Rectal smooth muscle tissue (tissue), 1 donor: ENCODE measurements around the gene OFD1.

Experiments used
- H3K27ac ChIP-seq: one replicate; pipeline ENCODE4 v1.7.0; 2013; ENCODE audit warnings: low read depth, low read length, inconsistent platforms
- H3K27me3 ChIP-seq: one replicate; pipeline ENCODE4 v1.7.0; 2013; ENCODE audit warnings: low read length; ENCODE audit not compliant: control insufficient read depth, insufficient read depth
- H3K36me3 ChIP-seq: one replicate; pipeline ENCODE4 v1.7.0; 2013; ENCODE audit warnings: low read length; ENCODE audit not compliant: control insufficient read depth, insufficient read depth
- H3K4me1 ChIP-seq: one replicate; pipeline ENCODE4 v1.7.0; 2013; ENCODE audit warnings: low read length; ENCODE audit not compliant: control insufficient read depth, insufficient read depth
- H3K4me3 ChIP-seq: one replicate; pipeline ENCODE4 v1.7.0; 2013; ENCODE audit warnings: low read length
- H3K9ac ChIP-seq: one replicate; pipeline ENCODE4 v1.7.0; 2013; ENCODE audit warnings: low read length

The OFD1 gene

DNA sequence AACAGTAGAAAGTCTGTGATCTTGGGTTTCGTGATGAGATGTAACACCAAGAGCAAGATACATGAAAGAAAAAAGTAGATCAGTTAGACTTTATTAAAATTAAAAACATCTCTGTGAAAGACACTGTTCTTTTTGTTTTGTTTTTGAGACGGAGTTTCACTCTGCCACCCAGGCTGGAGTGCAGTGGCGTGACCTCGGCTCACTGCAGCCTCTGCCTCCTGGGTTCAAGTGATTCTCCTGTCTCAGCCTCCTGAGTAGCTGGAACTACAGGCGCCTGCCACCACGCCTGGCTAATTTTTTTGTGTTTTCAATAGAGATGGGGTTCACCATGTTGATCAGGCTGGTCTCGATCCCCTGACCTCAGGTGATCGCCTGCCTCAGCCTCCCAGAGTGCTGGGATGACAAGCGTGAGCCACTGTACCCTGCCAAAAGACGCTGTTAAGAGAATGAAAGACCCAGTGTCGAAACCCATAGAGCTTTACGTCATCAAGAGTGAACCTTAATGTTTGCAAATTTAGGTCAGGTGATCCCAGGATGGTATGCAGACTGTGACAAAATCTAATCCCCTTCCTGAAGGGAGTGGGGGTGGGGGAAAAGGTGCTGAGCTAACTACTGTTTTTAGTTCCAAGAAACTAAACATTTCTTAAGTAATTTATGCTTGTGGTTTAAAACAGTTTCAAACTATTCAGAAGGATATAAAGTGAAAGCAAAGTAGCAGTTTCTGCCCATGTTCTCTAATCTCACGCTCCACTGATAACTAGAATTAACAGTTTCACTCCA is 8.0 kb downstream of the OFD1 start:
- Histone ChIP-seq H3K4me3 (no peak overlapping the region), H3K9ac (no peak overlapping the region), H3K27ac (no peak overlapping the region), H3K4me1 (no peaks in the 10 kb centered on the region), H3K27me3 (no peaks in the 10 kb centered on the region), H3K36me3 (peaks cover 8% of the 10 kb centered on the region)

- H3K27me3 ChIP-seq, result no peaks in the 10 kb centered on the region
Measured at GRCh38 chrX:13747836-13748235, 13.3 kb downstream of the OFD1 start.

DNA sequence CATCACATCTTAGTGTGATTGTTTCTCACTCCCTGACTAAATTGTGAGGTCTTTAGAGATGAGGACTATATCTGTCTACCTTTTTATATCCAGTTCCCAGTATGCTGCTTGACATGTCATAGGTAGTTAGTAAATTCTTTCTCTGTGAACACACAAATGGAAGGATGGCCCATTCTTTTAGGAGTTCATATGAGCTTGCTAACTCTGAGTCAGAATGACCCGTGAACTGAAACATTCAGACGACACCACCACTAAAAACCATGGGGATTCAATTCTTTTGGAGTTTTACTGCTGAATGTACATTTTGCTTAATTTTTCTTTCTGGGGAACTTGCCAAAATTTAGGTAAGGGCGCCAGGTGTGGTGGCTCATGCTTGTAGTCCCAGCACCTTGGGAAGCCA is 13.9 kb downstream of the OFD1 start:
- Histone ChIP-seq H3K27ac (no peak overlapping the region), H3K9ac (no peak overlapping the region), H3K27me3 (no peaks in the 10 kb centered on the region), H3K36me3 (peaks cover 7% of the 10 kb centered on the region), H3K4me3 (no peak overlapping the region), H3K4me1 (no peaks in the 10 kb centered on the region)

More at GRCh38 chrX:13747836-13748235, 13.3 kb downstream of the OFD1 start:
- Histone ChIP-seq H3K27ac (no peak overlapping the region), H3K4me1 (no peaks in the 10 kb centered on the region), H3K9ac (no peak overlapping the region), H3K36me3 (peaks cover 7% of the 10 kb centered on the region), H3K4me3 (no peak overlapping the region)

DNA sequence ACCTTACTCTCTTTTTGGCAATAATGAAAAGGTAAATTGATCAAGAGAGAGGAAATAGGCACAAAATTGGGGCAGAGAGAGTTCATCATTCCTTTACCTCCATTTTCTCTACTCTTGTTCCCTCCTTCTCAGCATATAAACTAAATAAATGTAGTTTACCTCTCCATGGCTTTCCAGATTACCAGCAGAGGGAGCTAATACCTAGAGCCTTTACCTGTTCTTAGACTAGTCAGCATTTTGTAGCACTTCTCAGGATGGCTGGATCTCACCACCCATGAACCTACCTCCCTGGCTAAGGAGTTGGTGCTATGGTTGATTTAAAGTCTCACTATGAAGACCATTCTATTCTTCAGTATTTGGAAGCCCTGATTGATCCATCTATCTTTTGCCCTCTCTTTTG is 15.7 kb downstream of the OFD1 start:
- no peaks in the 10 kb centered on the region for H3K27me3 ChIP-seq
- H3K4me1 ChIP-seq, result no peaks in the 10 kb centered on the region
- no peak overlapping the region for H3K27ac ChIP-seq
- no peak overlapping the region for H3K4me3 ChIP-seq
- no peak overlapping the region for H3K9ac ChIP-seq
- H3K36me3 ChIP-seq, result peaks cover 3% of the 10 kb centered on the region

DNA sequence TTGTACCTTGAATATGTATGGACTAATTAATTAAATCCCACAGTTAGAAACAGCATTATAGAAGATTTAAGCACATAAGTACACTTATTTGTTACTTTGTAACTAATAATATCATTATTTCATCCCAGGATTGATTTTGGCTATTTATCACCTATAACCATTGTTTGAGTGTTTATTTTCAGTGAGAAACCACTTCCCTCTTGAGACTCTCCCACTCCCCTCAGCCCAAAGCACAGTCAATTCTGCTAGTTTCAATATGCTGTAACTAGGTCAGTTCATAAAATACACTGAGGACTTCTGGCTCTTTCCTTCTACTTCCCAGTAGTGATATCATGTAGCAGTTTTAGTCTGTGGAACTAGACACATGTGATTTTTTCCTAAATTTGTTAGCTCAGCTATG is 16.3 kb downstream of the OFD1 start:
- Histone ChIP-seq H3K27ac (no peak overlapping the region), H3K36me3 (peaks cover 5% of the 10 kb centered on the region), H3K4me1 (no peaks in the 10 kb centered on the region), H3K4me3 (no peak overlapping the region), H3K27me3 (no peaks in the 10 kb centered on the region), H3K9ac (no peak overlapping the region)

DNA sequence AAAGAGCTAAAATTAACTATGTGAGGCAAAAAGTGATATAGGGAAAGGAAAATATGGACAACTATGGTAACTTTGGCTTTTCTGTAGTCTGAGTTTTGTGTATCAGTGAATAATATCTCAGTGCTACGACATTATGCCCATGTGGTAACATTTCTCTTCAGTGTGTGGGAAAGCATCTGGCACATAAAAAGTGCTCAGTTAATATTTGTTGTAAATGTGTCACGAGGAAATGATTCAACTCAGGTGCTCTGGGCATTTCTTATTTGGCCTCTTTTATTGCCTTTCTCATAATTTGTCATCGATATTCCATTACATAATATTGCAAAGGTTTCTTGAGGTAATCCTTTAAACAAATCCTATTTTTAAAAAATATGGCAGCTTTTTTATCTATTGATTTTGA is 17.6 kb downstream of the OFD1 start:
- Histone ChIP-seq H3K4me3 (no peak overlapping the region), H3K27me3 (no peaks in the 10 kb centered on the region), H3K27ac (no peak overlapping the region), H3K36me3 (peaks cover 6% of the 10 kb centered on the region), H3K9ac (no peak overlapping the region), H3K4me1 (no peaks in the 10 kb centered on the region)

DNA sequence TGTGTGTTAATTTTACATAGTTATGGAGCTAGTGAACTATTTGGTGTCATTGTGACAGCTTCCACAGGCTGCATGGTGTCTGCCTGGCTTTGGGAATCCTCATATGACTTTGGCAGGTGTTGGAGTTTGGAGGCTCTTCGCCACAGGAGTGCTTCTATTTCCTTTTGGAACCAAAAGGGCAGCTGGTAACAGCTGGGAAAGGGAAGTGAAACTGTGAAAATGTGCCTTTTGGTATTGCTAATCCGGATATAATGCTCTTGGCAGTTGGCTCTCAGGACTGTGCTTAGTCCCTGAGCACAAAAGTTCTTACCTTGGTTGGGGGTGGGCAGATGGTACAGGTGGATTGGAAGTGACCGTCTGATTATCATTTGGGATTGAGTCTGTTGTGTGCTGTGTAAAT is 18.1 kb downstream of the OFD1 start:
- H3K36me3 ChIP-seq, result peaks cover 7% of the 10 kb centered on the region
- H3K4me3 ChIP-seq, result no peak overlapping the region
- no peaks in the 10 kb centered on the region for H3K4me1 ChIP-seq
- no peak overlapping the region for H3K27ac ChIP-seq
- no peak overlapping the region for H3K9ac ChIP-seq
- no peaks in the 10 kb centered on the region for H3K27me3 ChIP-seq

DNA sequence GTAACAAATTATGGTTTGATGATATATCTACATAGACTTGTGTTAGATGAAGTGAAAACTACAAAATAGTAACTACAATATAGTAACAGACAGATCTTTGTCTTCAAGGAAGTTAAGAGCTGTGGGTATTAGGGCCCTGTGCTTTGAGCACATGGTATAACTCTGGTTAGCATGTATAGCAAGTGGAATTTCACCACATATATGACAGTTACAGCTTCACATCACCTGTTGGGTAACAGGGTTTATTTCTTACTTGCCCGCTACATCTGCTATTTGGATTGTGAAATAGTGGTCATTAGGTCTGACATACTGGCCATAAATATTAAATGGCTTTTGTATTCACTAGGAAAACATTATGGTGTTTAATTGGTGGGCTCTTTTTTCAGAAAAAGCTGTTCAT is 20.2 kb downstream of the OFD1 start:
- Histone ChIP-seq H3K9ac (no peak overlapping the region), H3K4me1 (no peaks in the 10 kb centered on the region), H3K27ac (no peak overlapping the region), H3K4me3 (no peak overlapping the region), H3K27me3 (no peaks in the 10 kb centered on the region), H3K36me3 (peaks cover 7% of the 10 kb centered on the region)

GRCh38 chrX:13755254-13755653 is 20.7 kb downstream of the OFD1 start:
- peaks cover 7% of the 10 kb centered on the region for H3K36me3 ChIP-seq
- no peak overlapping the region for H3K9ac ChIP-seq
- no peaks in the 10 kb centered on the region for H3K4me1 ChIP-seq
- H3K27me3 ChIP-seq, result no peaks in the 10 kb centered on the region
- no peak overlapping the region for H3K4me3 ChIP-seq
- H3K27ac ChIP-seq, result no peak overlapping the region

GRCh38 chrX:13756381-13756780 is 21.8 kb downstream of the OFD1 start:
- Histone ChIP-seq H3K4me1 (no peaks in the 10 kb centered on the region), H3K27ac (no peak overlapping the region), H3K36me3 (peaks cover 12% of the 10 kb centered on the region), H3K9ac (no peak overlapping the region), H3K4me3 (no peak overlapping the region), H3K27me3 (no peaks in the 10 kb centered on the region)

DNA sequence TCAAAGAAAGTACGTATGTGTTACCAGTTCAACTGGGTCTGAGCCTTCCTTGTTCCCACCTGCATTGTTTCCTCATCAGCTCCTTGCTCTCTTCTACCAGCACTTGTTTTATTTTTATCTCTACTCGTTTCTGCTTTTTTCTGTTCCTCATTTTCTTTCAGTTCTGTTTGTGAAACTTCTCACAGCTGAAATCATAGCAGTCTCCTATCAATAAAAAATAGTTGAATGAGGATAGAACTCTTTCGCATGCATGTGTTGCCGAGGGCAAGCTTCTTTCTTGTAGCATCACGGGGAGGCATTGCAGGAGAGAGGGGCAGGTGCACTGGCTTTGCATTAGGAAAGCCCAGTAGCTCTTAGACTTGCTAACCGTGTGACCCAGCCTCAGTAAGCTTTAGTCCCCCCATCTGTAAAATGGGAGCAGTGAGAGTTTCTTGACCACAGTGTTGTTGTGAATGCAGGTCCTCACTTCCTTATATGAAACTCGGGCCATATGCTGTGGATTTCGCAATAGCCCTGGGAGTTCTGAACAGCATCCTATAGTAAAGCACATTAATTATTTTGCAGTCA is 24.7 kb downstream of the OFD1 start:
- Histone ChIP-seq H3K27me3 (no peaks in the 10 kb centered on the region), H3K36me3 (peaks cover 12% of the 10 kb centered on the region), H3K4me3 (no peak overlapping the region), H3K4me1 (no peaks in the 10 kb centered on the region), H3K9ac (no peak overlapping the region), H3K27ac (no peak overlapping the region)

GRCh38 chrX:13760426-13760825 is 25.9 kb downstream of the OFD1 start:
- H3K27ac ChIP-seq, result no peak overlapping the region
- no peaks in the 10 kb centered on the region for H3K4me1 ChIP-seq
- peaks cover 10% of the 10 kb centered on the region for H3K36me3 ChIP-seq
- no peak overlapping the region for H3K4me3 ChIP-seq
- H3K27me3 ChIP-seq, result no peaks in the 10 kb centered on the region
- H3K9ac ChIP-seq, result no peak overlapping the region
